HCT116 (cell line): ENCODE data around the gene PLEKHJ1. TPM values are rescaled to one million over a fixed set of nuclear protein-coding genes. Genes with fewer than 3 reads are reported as not detected.

Source experiments
- CBX3 ChIP-seq: IDR thresholded peaks from 2 replicates; pipeline ENCODE4 v1.6.1; 2012; ENCODE audit warnings: low read depth
- CEBPB ChIP-seq: IDR thresholded peaks from 2 replicates; pipeline ENCODE4 v1.6.1; 2012; ENCODE audit warnings: low read depth
- ELF1 ChIP-seq: IDR thresholded peaks from 2 replicates; pipeline ENCODE4 v1.6.1; 2012; ENCODE audit warnings: low read depth, borderline replicate concordance
- EZH2 ChIP-seq: fragments of 200-600 bp; sonication (generic); IDR thresholded peaks from 2 replicates; pipeline ENCODE4 v1.6.1; 2017; ENCODE audit warnings: antibody characterized with exemption, mixed run types
- JUND ChIP-seq: IDR thresholded peaks from 2 replicates; pipeline ENCODE4 v1.6.1; 2012
- MAX ChIP-seq: IDR thresholded peaks from 2 replicates; pipeline ENCODE4 v1.6.1; 2012
- POLR2A ChIP-seq: IDR thresholded peaks from 2 replicates; pipeline ENCODE4 v1.7.0; 2011; ENCODE audit warnings: borderline replicate concordance; ENCODE audit not compliant: insufficient read depth, insufficient read length; ENCODE audit errors: extremely low read depth
- POLR2AphosphoS5 ChIP-seq: IDR thresholded peaks from 2 replicates; pipeline ENCODE4 v1.6.1; 2011; ENCODE audit warnings: mild to moderate bottlenecking, low read depth, low read length, moderate library complexity
- RAD21 ChIP-seq: IDR thresholded peaks from 2 replicates; pipeline ENCODE4 v1.6.1; 2012; ENCODE audit warnings: low read depth, mild to moderate bottlenecking
- SIN3A ChIP-seq: IDR thresholded peaks from 2 replicates; pipeline ENCODE4 v1.6.1; 2012; ENCODE audit warnings: low read depth
- SP1 ChIP-seq: IDR thresholded peaks from 2 replicates; pipeline ENCODE4 v1.6.1; 2012; ENCODE audit warnings: low read depth
- TCF7L2 ChIP-seq: IDR thresholded peaks from 2 replicates; pipeline ENCODE4 v1.7.0; 2011; ENCODE audit warnings: borderline replicate concordance, inconsistent platforms; ENCODE audit not compliant: insufficient read depth, insufficient read length; ENCODE audit errors: extremely low read depth
- YY1 ChIP-seq: IDR thresholded peaks from 2 replicates; pipeline ENCODE4 v1.6.1; 2011; ENCODE audit warnings: low read length, low read depth, moderate library complexity, mild to moderate bottlenecking; ENCODE audit not compliant: insufficient replicate concordance; ENCODE audit errors: extremely low read depth
- ZBTB33 ChIP-seq: IDR thresholded peaks from 2 replicates; pipeline ENCODE4 v1.6.1; 2011; ENCODE audit warnings: mild to moderate bottlenecking, low read length, moderate library complexity; ENCODE audit not compliant: insufficient replicate concordance; ENCODE audit errors: extremely low read depth
- ZNF274 ChIP-seq: fragments of 200-500 bp; sonication (Bioruptor generic); IDR thresholded peaks from 2 replicates; pipeline ENCODE4 v1.6.1; 2014; ENCODE audit warnings: mild to moderate bottlenecking, low read depth, low read length, inconsistent platforms
- total RNA-seq: library from RNA; stranded (reverse); gene quantifications from one replicate; pipeline ENCODE4 v1.2.1, GENCODE V29; 2021; ENCODE audit not compliant: unreplicated experiment

Gene PLEKHJ1
- total RNA-seq, 1 experiment from 2014 or later: 88.2 TPM

GRCh38 chr19:2231621-2232221 is 4.4 kb downstream of the PLEKHJ1 start (continued):
- TF ChIP-seq SIN3A: no peak
- no peak for TF ChIP-seq ZNF274
- no peak; the same call in 1 of the 2 replicates for TF ChIP-seq POLR2AphosphoS5
- TF ChIP-seq POLR2A: peak; percentile 7
- no peak for TF ChIP-seq EZH2
- no peak for TF ChIP-seq YY1
- TF ChIP-seq JUND: no peak
- TF ChIP-seq MAX: no peak
- TF ChIP-seq SP1: no peak
- TF ChIP-seq RAD21: 0 out of 2 replicates have a peak, but pooled peaks have one; percentile 11
- TF ChIP-seq CBX3: no peak
- no peak for TF ChIP-seq TCF7L2
- TF ChIP-seq ZBTB33: no peak
- no peak for TF ChIP-seq ELF1
- no peak for TF ChIP-seq CEBPB
